RWPE2 (cell line): Measurements from ENCODE around the gene MRGPRD.

ENCODE experiments used
- ATAC-seq: fragments of 200-7000 bp; cut with Tn5 transposase; 3 replicates; pipeline ENCODE4 v1.9.1; 2021; ENCODE audit warnings: low read depth
- DNase-seq: peaks from one replicate; pipeline ENCODE4 v3.0.0-alpha.2; 2020; ENCODE audit warnings: low spot score
- H3K27ac ChIP-seq: fragments of 450-650 bp; 2 replicates; pipeline ENCODE4 v1.5.1; 2017; ENCODE audit warnings: mild to moderate bottlenecking; ENCODE audit not compliant: poor library complexity, severe bottlenecking
- H3K27me3 ChIP-seq: fragments of 250-450 bp; sonication (Bioruptor Pico); 2 replicates; pipeline ENCODE4 v1.5.1; 2021; ENCODE audit warnings: mild to moderate bottlenecking, moderate library complexity; ENCODE audit not compliant: insufficient read depth, poor library complexity, severe bottlenecking
- H3K36me3 ChIP-seq: fragments of 250-450 bp; sonication (Bioruptor Pico); 2 replicates; pipeline ENCODE4 v1.5.1; 2020; ENCODE audit warnings: low read depth, mild to moderate bottlenecking, moderate library complexity
- H3K4me1 ChIP-seq: fragments of 250-450 bp; sonication (Bioruptor Pico); 2 replicates; pipeline ENCODE4 v1.5.1; 2021; ENCODE audit warnings: mild to moderate bottlenecking, moderate library complexity; ENCODE audit not compliant: insufficient read depth, poor library complexity, severe bottlenecking
- H3K4me3 ChIP-seq: fragments of 250-450 bp; sonication (Bioruptor Pico); 2 replicates; pipeline ENCODE4 v1.5.1; 2021; ENCODE audit warnings: mild to moderate bottlenecking, moderate library complexity; ENCODE audit not compliant: severe bottlenecking
- H3K9me3 ChIP-seq: fragments of 250-450 bp; sonication (Bioruptor Pico); 2 replicates; pipeline ENCODE4 v1.5.1; 2021; ENCODE audit warnings: mild to moderate bottlenecking, moderate library complexity; ENCODE audit not compliant: severe bottlenecking
- CTCF ChIP-seq: fragments of 450-650 bp; IDR thresholded peaks from one replicate; pipeline ENCODE4 v1.5.1; 2017; ENCODE audit warnings: mild to moderate bottlenecking, moderate library complexity; ENCODE audit not compliant: poor library complexity, severe bottlenecking

MRGPRD gene

GRCh38 chr11:69018924-69019323 is 38.1 kb upstream of the MRGPRD start:
- no peaks in the 10 kb centered on the region for H3K9me3 ChIP-seq
- H3K27ac ChIP-seq: no peak overlapping the region
- no peaks in the 10 kb centered on the region for H3K4me1 ChIP-seq
- DNase-seq (no peak), ATAC-seq (no peak)
- no peak for TF ChIP-seq CTCF
- no peak overlapping the region for H3K4me3 ChIP-seq
- H3K27me3 ChIP-seq: no peaks in the 10 kb centered on the region
- H3K36me3 ChIP-seq: no peaks in the 10 kb centered on the region

GRCh38 chr11:69017951-69018350 is 37.2 kb upstream of the MRGPRD start:
- Histone ChIP-seq H3K27me3 (no peaks in the 10 kb centered on the region), H3K27ac (no peak overlapping the region), H3K4me3 (no peak overlapping the region), H3K36me3 (no peaks in the 10 kb centered on the region), H3K9me3 (no peaks in the 10 kb centered on the region), H3K4me1 (no peaks in the 10 kb centered on the region)
- no peak for TF ChIP-seq CTCF
- DNase-seq: no peak
- no peak for ATAC-seq

GRCh38 chr11:69014898-69015549 is 34.2 kb upstream of the MRGPRD start:
- Histone ChIP-seq H3K27me3 (no peaks in the 10 kb centered on the region), H3K36me3 (no peaks in the 10 kb centered on the region), H3K4me3 (no peak overlapping the region), H3K4me1 (peaks cover 10% of the 10 kb centered on the region), H3K9me3 (no peaks in the 10 kb centered on the region), H3K27ac (no peak overlapping the region)
- TF ChIP-seq CTCF: no peak
- ATAC-seq: no peak
- no peak for DNase-seq

- DNase-seq (no peak), ATAC-seq (no peak)
- H3K27me3 ChIP-seq: no peaks in the 10 kb centered on the region
- no peaks in the 10 kb centered on the region for H3K36me3 ChIP-seq
- peaks cover 17% of the 10 kb centered on the region for H3K4me1 ChIP-seq
- no peak overlapping the region for H3K27ac ChIP-seq
- H3K9me3 ChIP-seq: no peaks in the 10 kb centered on the region
- no peak for TF ChIP-seq CTCF
- H3K4me3 ChIP-seq: no peak overlapping the region
Measured at GRCh38 chr11:69014084-69014851, 33.5 kb upstream of the MRGPRD start.
